HG03575 (cell line): ENCODE data around the gene RRP9.
"Not testable (repeated sequence)": the region's sequence is repeated elsewhere in the genome, so short reads cannot be mapped to it uniquely, and the experiment has no call there.

Source experiments
- ATAC-seq: cut with Tn5 transposase; IDR thresholded peaks from one replicate; pipeline ENCODE4 v1.9.1; 2021; ENCODE audit not compliant: unreplicated experiment, insufficient number of reproducible peaks, low FRiP score; ENCODE audit errors: extremely low read depth

Gene RRP9

GRCh38 chr3:51929420-51930003, 12.2 kb downstream of the RRP9 start:
- ATAC-seq, result no peak

DNA sequence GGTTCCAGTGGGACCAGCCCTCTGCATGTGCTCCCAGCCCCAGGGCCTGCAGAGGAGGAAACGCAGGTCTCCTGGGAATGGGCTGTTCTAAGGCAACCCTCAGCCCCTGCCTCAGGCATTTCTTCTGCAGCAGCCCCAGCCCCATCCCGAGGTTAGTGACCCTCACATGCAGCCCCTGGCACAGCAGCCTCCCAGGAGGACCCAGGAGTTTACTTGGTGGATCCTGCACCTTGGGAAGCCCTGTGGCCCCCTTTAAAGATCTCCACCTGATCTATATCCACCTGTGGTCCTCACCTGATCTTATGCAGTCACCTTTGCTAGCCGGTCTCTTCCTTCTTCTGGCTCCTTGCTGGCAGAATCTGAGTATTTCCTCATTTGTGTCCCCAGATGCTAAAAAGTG, 12.7 kb downstream of the RRP9 start:
- ATAC-seq, result not testable (repeated sequence)

DNA sequence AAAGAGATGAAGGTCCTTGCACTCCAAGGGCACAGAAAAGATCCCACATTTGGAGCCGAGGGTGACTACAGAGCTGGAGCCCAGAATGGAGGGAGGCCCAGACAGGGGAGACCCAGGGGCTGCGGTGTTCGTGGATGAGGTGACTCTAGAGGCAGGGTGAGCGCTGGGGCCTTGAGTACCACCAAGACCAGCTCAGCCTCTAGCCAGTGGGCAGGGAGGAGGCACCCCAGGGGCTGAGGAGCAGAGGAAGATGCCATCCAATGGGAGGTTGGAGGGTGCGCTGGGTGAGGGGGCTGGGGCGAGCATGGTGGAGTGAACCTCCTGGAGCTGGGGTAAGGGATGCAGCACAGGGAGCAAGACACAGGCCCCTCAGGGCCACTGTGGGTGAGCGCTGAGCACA, 13.3 kb downstream of the RRP9 start:
- no peak for ATAC-seq

DNA sequence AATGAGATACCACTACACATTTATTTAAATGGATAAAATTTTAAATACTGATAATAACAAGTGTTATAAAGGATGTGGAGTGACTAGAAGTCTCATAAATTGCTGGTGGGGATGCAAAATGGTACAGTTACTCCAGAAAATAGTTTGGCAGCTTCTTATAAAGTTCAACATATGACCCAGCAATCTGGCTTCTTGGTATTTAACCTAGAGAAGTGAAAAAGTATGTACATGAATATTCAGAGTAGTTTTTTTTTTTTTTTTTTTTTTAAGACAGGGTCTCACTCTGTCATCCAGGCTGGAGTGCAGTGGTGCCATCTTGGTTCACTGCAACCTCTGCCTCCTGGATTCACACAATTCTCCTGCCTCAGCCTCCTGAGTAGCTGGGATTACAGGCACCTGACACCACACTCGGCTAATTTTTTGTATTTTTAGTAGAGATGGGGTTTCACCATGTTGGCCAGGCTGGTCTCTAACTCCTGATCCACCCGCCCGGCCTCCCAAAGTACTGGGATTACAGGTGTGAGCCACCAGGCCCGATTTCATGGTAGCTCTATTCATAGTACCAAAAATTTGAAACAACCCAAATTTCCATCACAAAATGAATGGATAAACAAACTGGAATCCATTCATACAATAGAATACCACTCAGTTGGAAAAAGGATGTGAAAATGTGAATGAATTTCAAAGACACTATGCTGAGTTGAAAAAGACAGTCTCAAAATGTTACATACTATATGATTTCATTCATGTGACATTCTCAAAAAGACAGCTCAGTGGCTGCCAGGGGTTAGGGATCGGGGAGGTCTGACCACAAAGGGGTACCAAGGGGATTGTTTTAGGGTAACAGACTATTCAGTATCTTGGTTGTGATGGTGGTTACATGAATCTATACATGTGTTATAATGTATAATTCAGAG, 14.4 kb downstream of the RRP9 start:
- ATAC-seq, result no peak

GRCh38 chr3:51921081-51921578, 20.6 kb downstream of the RRP9 start:
- ATAC-seq, result no peak

GRCh38 chr3:51916418-51916817, 25.3 kb downstream of the RRP9 start:
- ATAC-seq, result no peak

DNA sequence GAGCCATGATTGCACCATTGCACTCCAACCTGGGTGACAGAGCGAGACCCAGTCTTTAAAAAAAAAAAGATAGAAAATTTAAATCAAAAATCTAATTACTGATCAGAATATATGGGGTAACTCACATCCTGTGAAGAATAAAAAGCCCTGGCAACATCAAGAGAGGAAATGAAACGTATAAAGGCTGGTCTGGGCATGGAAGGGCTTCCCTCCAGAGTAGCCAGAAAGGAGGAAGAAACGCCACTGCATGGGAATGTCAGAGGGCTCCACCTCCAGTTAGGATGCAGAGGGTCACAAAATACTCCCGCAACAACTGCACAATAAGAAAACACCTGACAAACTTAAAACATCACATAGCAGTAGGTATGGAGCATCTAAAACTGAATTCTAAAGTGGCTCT, 33.7 kb downstream of the RRP9 start:
- no peak for ATAC-seq

GRCh38 chr3:51904034-51904823, 37.5 kb downstream of the RRP9 start:
- ATAC-seq, result no peak

DNA sequence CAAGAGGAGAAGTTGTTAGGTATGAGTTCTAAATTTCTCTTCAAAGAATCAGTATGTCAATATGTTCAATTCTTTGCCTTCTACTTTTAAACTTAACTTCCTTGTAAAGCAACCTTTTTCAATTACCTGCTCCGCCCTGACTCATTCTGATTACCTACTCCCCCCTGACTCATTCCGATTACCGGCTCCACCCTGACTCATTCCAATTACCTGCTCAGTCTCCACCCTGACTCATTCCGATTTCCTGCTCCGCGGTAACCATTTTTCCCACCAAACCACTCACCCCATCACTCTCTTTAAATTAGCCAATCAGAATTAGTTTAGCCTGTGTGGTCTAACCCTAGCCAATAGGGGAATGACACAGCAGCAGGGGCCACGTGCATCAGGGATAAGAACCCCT, 39.3 kb downstream of the RRP9 start:
- ATAC-seq, result not testable (repeated sequence)

DNA sequence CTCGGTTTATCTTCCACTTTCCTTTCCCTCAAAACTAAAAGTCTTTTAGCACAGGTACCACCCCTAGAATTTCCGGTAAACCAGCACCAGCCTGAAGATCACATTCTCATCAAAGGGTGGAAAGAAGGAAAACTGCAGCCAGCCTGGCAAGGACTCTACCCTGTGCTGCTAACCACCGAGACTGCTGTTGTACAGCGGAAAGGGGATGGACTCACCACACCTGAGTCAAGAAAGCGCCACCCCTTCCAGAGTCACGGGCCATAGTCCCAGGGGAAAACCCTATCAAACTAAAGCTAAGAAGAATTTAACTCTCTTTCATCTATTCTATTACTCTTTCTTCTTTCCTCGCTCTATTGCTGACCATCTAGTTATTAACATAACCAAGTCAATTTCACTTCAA, 41.7 kb downstream of the RRP9 start:
- ATAC-seq, result not testable (repeated sequence)

- ATAC-seq, result no peak
Observed at GRCh38 chr3:51897391-51897790, 44.3 kb downstream of the RRP9 start.

GRCh38 chr3:51896607-51897305, 44.9 kb downstream of the RRP9 start:
- no peak for ATAC-seq

DNA sequence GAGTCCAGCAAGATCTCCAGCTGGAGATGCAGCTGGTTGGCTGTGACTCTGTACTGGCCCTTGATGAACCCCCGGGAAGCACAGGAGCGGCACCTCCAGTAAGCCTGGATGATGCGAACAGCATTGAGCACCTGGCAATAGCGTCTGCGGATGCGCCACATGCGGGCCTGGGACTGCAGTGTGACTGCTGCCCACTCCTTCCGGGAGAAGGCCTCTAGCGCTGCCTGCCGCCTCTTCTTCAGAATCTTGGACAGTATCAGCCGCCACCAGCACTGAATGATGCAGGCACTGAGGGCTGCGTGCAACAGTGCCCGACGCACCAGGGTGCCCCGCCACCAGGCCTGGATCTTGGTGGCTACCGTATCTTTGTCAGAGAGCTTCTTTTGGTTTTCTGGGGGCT, 46.8 kb downstream of the RRP9 start:
- ATAC-seq, result no peak

- ATAC-seq, result no peak
Observed at GRCh38 chr3:51894391-51894790, 47.3 kb downstream of the RRP9 start.

DNA sequence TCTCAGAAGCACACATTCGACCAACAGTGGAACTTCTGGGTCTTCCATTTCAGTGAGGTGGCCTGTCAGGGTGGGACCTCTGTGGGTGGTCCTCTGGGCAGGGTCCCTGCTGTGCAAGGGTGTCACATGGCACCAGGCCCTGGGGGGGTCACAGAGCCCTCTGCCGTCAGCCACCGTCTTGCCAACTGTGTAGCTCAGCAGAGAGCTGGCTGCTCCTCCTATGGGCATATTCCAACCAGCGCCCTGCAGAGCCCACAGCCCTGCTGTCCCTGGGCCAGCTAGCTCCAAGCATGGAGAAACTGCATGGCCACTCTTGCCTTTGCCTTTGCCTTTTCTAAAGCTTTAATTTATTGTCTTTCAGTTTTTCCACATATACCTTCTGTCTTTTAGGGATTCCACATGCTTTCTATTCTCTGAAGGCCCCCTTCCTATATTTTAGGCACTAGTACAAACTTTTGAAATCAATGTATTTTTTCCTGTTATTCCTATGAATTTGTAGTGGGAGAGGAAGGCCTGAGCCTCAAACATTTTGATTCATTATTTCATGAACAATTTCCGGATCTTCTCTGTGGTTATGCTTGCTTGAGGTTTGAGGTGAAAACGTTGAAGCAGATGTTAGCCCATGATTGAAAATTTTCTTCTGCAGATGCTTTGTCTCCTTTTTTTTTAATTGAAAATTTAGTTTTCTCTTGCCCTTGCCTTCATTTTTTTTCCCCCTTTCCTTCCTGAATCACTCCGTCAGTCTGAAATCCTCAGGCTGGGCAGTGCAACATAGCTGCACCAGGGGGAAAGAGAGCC, 50.3 kb downstream of the RRP9 start:
- ATAC-seq, result no peak

GRCh38 chr3:51888463-51889105, 53.1 kb downstream of the RRP9 start:
- ATAC-seq, result no peak

GRCh38 chr3:51887620-51888019, 54.1 kb downstream of the RRP9 start:
- no peak for ATAC-seq

DNA sequence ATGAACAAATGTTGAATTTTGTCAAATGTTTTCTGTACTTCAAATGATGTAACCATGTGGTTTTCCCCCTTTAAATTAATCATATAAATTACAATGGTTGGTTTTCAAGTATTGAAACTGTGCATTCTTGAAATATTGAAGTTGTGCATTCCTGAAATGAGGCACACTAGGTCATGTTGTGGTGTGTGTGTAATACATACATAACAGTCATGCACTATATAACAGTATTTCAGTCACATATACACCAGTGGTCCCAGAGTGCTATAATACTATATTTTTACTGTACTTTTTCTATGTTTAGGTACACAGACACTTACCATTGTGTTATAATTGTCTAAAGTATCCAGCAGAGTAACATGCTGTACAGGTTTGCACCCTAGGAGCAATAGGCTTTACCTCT, 55.3 kb downstream of the RRP9 start:
- ATAC-seq, result no peak
